Stimulated activated CD4-positive, alpha-beta T cell treated with anti-CD3 and anti-CD28 coated beads, Interleukin-12 subunit alpha, Interleukin-12 subunit beta, amount 100 ng/mL, for 4 hours (primary cell): ENCODE measurements around the gene JAM3.
"Not testable (repeated sequence)": the region's sequence is repeated elsewhere in the genome, so short reads cannot be mapped to it uniquely, and the experiment has no call there.

Experiments
- DNase-seq: peaks from one replicate; pipeline ENCODE4 v3.0.0-alpha.2; 2020

The JAM3 gene

GRCh38 chr11:134063991-134064747 is 4.7 kb upstream of the JAM3 start:
- no peak for DNase-seq

GRCh38 chr11:134065381-134065780 is 3.5 kb upstream of the JAM3 start:
- DNase-seq = no peak

GRCh38 chr11:134066943-134067885 is 1.7 kb upstream of the JAM3 start:
- no peak for DNase-seq

GRCh38 chr11:134069426-134070341 is 812 bp downstream of the JAM3 start:
- peak; percentile 3 for DNase-seq

GRCh38 chr11:134070342-134070845 is 1.5 kb downstream of the JAM3 start:
- no peak for DNase-seq

GRCh38 chr11:134071306-134071705 is 2.4 kb downstream of the JAM3 start:
- DNase-seq = no peak

- no peak for DNase-seq
These were observed 3.0 kb downstream of the JAM3 start for GRCh38 chr11:134071766-134072402.

- no peak for DNase-seq
These were observed 4.0 kb downstream of the JAM3 start for GRCh38 chr11:134072844-134073243.

- no peak for DNase-seq
These were observed 5.5 kb downstream of the JAM3 start for GRCh38 chr11:134074346-134074745.

GRCh38 chr11:134074766-134075165 is 5.9 kb downstream of the JAM3 start:
- DNase-seq = no peak

GRCh38 chr11:134079317-134079716 is 10.4 kb downstream of the JAM3 start:
- DNase-seq = no peak

- DNase-seq = not testable (repeated sequence)
These were observed 12.4 kb downstream of the JAM3 start for GRCh38 chr11:134081258-134081657.

GRCh38 chr11:134082990-134083389 is 14.1 kb downstream of the JAM3 start:
- no peak for DNase-seq

- no peak for DNase-seq
These were observed 17.5 kb downstream of the JAM3 start for GRCh38 chr11:134086376-134086775.

- not testable (repeated sequence) for DNase-seq
These were observed 23.1 kb downstream of the JAM3 start for GRCh38 chr11:134092006-134092405.

- no peak for DNase-seq
These were observed 28.3 kb downstream of the JAM3 start for GRCh38 chr11:134097166-134097565.

GRCh38 chr11:134098566-134099184 is 29.8 kb downstream of the JAM3 start:
- DNase-seq = no peak

GRCh38 chr11:134100171-134100570 is 31.3 kb downstream of the JAM3 start:
- DNase-seq = no peak

- no peak for DNase-seq
These were observed 32.4 kb downstream of the JAM3 start for GRCh38 chr11:134101282-134101681.

- DNase-seq = no peak
These were observed 41.5 kb downstream of the JAM3 start for GRCh38 chr11:134110252-134110815.

- DNase-seq = not testable (repeated sequence)
These were observed 44.9 kb downstream of the JAM3 start for GRCh38 chr11:134113787-134114186.
